GM18861 (cell line): ENCODE data around the gene PHTF2.
"Not testable (repeated sequence)": the region's sequence is repeated elsewhere in the genome, so short reads cannot be mapped to it uniquely, and the experiment has no call there.

ENCODE experiments used
- ATAC-seq: cut with Tn5 transposase; IDR thresholded peaks from one replicate; pipeline ENCODE4 v1.9.1; 2021; ENCODE audit not compliant: unreplicated experiment

Gene PHTF2

DNA sequence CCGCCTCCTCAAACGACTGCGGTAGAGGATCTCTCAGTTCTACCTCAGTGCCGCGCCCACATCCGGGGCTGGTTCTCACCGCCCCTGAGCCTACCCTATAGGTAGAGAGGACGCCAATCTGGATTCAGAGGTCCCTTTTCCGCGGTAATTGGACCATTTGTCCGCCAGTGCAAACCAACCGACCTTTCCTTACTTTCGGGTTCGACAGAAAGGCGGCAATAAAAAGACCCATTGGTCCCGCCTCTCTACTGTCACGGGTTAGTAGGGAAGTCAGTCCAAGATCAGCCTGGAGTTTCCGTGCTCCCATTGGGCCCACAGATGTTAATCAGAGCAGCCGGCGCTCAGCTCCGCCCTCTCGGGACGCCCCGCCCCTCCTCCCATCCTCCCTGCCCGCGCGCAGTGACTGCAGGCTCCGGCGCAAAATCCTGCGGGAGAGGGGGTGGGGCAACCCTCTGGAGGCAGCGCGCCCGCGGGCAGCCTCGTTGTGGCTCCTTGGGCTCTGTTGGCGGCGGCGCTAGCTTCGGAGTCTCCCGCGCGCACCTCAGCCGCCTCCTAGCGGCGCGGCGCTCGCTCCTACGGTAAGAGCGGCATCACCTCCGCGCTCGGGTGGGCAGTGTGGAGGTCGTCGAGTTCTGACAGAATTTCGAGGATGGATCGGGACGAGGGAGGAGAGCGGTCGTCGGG is at the start of gene PHTF2, which contains the start of gene TMEM60:
PHTF2 (plus strand) TSS at position 380 of the 684 bp plus-strand sequence.
TMEM60 (minus strand) TSS at position 41 of the 684 bp plus-strand sequence. CDS start 4,061 bp downstream, outside the sequence.
- ATAC-seq, result peak; percentile 83

DNA sequence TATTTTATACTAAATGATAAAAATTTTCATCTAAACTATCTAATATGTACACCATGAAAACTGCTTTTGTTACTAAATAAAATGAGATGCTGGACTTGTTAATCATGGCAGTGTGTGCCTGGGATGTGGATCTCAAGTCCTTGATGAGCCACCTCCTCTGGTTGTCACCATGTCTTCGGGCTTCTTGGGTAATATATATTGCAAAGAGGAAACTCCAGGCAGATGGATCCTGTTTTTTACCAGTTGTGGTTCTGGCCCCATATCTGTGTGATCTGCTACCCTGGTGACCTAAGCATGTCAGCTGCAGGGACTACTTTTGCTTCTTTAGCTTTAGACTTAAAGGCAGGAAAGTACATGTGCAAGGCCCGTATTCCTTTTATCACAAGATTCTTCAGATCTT is 46.6 kb upstream of the PHTF2 start:
- ATAC-seq, result no peak

DNA sequence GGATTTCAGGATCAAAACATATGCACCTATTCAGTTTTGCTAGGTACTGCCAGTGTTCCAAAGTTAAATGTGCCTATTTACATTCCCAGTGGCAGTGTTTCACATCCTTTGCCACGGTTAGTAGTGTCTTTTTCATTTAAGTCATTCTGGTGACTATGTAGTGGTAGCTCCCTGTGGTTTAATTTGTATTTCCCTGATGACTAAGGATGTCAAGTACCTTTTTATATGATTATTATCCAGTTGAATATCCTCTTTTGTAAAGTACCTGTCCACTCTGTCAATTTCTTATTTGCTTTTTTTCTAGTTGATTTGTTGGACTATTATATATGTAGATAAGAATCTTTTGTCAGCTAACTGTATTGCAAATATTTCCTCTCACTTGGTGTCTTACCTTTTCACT is 45.4 kb upstream of the PHTF2 start:
- no peak for ATAC-seq

- ATAC-seq, result peak; percentile 85
These were observed 41.0 kb upstream of the PHTF2 start for GRCh38 chr7:77757589-77757988.

GRCh38 chr7:77759294-77759889 is 39.2 kb upstream of the PHTF2 start:
- no peak for ATAC-seq

- no peak for ATAC-seq
These were observed 37.6 kb upstream of the PHTF2 start for GRCh38 chr7:77760809-77761453.

DNA sequence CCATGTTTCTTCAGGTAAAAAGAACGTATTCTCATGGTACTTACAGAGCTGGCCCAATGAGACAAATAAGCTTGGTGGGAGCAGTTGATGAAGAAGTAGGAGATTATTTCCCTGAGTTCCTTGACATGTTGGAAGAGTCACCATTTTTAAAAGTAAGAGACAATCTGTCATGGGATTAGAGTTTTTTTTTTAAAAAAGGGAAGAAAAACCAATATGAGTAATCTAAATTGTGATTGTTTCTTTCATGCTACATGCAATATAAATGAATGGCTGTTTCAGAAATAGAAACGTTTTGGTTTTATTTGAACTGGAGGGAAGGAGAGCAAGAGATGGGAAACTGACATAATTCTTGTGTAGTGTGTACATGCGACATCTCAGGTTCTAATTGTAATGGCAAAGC is 33.1 kb upstream of the PHTF2 start:
- ATAC-seq, result no peak

DNA sequence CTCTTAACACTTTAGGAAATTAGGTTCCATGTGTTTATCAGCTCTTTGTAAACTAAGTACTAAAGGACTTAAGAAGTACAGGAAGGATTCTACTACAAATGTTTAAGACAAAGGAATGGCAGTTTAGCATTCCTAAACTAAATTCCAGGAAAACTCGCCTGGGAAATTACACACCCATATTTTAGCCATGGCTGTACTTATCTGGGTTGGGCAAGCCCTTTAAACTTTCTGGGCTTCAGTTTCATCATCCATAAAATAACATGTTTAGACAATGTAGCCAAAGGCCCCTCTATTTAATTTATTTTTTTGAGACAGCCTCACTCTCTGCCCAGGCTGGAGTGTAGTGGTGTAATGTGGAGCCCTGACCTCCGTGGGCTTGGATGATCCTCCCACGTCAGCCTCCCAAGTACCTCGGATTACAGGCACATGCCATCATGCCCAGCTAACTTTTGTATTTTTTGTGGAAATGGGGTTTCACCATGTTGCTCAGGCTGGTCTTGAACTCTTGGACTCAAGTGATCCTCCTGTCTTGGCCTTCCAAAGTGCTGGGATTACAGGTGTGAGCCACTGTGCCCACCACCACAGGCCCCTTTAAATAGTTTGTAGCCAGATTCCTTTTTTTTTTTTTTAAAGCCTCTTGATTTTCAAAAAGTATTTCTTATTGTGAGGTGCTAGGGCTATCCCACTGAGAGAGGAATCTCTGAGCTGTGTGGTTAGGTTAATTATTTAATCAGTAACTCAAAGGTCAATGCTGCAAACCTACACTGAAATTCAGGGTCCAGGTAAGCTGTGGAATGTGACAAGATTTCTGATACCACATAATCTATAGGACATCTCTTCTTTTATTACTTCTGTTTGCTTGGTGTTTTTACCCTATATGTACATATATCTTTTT is 32.4 kb upstream of the PHTF2 start:
- ATAC-seq, result peak; percentile 63

DNA sequence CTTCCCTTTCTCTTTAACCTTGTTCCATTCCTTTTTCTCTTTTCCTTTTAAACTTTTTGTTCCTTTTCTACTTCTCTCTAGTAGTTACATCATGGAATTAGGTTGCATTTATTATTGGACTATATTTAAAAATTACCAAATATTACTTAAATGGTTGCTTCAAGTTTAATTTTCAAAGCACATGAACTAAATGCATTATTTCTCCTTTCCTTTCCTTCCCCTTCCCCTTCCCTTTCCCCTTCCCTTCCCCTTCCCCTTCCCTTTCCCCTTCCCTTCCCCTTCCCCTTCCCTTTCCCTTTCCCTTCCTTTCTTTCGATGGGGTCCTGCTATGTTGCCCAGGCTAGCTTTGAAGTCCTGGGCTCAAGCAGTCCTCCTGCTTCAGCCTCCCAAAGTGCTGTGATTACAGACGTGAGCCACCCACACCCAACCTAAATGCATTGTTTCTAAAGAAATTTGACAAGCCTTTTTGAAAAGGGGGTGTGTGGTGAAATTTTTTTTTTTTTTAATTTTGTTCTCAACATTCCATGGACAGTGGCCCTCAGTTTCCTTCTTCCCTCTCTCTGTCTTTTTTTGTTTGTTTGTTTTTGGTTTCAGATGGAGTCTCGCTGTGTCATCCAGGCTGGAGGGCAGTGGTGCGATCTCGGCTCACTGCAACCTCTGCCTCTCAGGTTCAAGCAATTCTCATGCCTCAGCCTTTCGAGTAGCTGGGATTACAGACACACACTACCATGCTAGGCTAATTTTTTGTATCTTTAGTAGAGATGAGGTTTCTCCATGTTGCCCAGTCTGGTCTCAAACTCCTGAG is 31.6 kb upstream of the PHTF2 start:
- ATAC-seq, result no peak

GRCh38 chr7:77770316-77770715 is 28.3 kb upstream of the PHTF2 start:
- no peak for ATAC-seq

- ATAC-seq, result no peak
These were observed 26.7 kb upstream of the PHTF2 start for GRCh38 chr7:77771901-77772300.

DNA sequence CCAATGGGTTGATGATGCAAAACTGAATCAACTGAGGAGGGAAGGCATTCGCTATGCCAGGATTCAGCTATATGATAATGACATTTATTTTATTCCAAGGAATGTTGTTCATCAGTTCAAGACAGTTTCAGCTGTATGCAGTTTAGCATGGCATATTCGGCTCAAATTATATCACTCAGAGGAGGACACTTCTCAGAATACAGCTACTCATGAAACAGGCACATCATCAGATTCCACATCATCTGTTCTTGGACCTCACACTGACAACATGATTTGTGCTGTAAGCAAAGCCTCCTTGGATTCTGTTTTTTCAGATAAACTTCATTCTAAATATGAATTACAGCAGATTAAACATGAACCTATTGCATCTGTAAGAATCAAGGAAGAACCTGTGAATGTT is 20.0 kb upstream of the PHTF2 start:
- ATAC-seq, result no peak

- ATAC-seq, result no peak
These were observed 16.2 kb upstream of the PHTF2 start for GRCh38 chr7:77782383-77782782.

- no peak for ATAC-seq
These were observed 15.5 kb upstream of the PHTF2 start for GRCh38 chr7:77783111-77783510.

- ATAC-seq, result no peak
These were observed 15.0 kb upstream of the PHTF2 start for GRCh38 chr7:77783545-77783944.

DNA sequence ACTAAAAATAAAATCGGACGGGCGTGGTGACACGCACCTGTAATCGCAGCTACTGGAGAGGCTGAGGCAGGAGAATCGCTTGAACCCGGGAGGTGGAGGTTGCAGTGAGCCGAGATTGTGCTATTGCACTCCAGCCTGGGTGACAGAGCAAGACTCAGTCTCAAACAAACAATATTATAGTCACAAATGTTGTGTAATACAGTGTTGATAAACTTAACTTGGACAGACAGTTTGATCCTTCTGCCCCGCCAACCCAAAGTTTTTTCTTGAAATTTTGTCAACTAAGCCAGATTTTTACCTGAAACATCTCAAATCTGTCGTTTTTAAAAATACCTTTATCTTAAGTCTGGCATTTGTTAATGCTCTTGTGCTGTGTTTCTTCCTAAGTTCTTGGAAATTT is 14.1 kb upstream of the PHTF2 start:
- ATAC-seq, result not testable (repeated sequence)

- no peak for ATAC-seq
These were observed 12.6 kb upstream of the PHTF2 start for GRCh38 chr7:77786018-77786417.

- ATAC-seq, result no peak
These were observed 11.8 kb upstream of the PHTF2 start for GRCh38 chr7:77786741-77787140.

- ATAC-seq, result peak; percentile 55
These were observed 10.2 kb upstream of the PHTF2 start for GRCh38 chr7:77788327-77788902.

DNA sequence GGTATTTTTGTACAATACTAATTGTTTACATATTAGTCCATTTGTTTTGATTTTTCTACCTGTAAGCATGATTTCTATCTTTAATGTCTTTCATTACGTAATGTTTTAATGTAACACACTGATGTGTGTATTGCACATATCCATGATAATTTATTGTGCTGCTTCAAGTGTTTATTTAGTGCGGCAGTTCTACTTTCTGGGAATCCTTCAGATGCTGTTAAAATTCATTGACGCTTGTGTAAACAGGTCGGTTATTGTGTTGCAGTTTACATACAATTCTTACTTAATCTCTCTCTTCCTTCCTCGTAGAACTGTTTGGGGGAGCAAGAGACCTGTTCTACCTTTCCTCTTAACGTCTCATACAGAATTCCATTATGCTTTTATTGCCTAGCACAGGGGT is 7.2 kb upstream of the PHTF2 start:
- ATAC-seq, result no peak
